ENCODE data around the gene DGLUCY. TPM values are rescaled to one million over a fixed set of nuclear protein-coding genes. Genes with fewer than 3 reads are reported as not detected.
A peak's percentile ranks its signal among the peaks of the same experiment; 100 is the strongest.
"Not testable (repeated sequence)": the region's sequence is repeated elsewhere in the genome, so short reads cannot be mapped to it uniquely, and the experiment has no call there.

DGLUCY gene
- total RNA-seq, 2 donors from 2014 or later: 70.5 to 90.5 TPM

DNA sequence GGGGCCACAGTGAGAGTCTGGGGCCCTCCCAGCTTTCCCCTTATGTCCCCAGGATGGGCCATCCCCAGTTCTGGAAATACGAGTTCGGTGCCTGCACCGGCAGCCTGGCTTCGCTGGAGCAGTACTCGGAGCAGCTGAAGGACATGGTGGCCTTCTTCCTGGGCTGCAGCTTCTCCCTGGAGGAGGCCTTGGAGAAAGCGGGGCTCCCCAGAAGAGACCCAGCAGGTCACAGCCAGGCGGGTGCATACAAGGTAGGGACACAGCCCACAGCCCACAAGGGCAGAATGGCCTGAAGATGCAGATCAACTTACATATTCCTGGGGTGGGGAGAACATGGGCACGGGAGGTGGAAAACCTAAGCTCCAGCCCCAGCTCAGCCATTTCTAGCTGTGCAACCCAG lies 56.1 kb downstream of the DGLUCY start:
- peaks cover 3 to 19% of the 10 kb centered on the region in 2 donors for H3K36me3 Mint-ChIP-seq (ENCODE audit: insufficient read depth in 2 of 2)

DNA sequence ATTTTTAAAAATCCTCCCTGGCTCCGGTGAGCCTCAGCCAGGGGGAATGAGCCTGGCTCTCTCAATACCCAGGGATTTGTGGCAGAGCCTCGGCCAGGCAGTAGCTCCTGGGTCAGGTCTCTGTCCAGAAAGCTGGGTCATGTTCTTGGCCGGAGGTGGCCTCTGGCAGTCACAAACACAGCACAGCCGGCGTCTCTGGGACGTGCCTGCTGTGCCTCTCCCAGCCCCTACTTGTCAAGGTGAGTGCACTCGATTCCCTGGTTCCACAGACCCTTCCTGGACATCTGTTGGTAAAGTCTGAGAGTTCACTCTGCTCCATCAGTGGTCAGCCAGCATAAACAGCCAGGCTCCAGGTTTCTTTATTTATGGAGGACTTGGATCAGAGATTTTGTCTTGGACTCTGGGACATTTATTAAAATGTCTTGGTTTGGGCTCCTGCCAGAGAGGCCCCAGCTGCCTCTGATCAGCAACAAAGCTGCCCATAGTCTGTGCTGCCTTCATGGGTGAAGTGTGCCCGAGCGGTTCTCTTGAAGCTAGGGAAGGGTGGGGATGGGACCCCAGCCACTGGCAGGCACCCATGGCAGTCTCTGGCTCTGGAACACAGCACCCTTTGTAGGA lies 56.7 kb downstream of the DGLUCY start:
- ATAC-seq (replicated peaks in 1 of 2) (no peak), DNase-seq (no peak)
- Mint-ChIP-seq H3K9me3 (no peaks in the 10 kb centered on the region), H3K36me3 (ENCODE audit: insufficient read depth in 2 of 2) (peaks cover 3 to 18% of the 10 kb centered on the region in 2 donors), H3K27me3 (ENCODE audit: low read depth) (no peaks in the 10 kb centered on the region), H3K27ac (no peak overlapping the region), H3K4me1 (ENCODE audit: low read depth) (peaks cover 6% of the 10 kb centered on the region), H3K4me3 (no peak overlapping the region)

More for the DNA sequence above, 56.1 kb downstream of the DGLUCY start:
- H3K4me3 Mint-ChIP-seq: no peak overlapping the region
- no peaks in the 10 kb centered on the region for H3K9me3 Mint-ChIP-seq
- no peaks in the 10 kb centered on the region for H3K27me3 Mint-ChIP-seq (ENCODE audit: low read depth)
- H3K4me1 Mint-ChIP-seq (ENCODE audit: low read depth): peaks cover 6% of the 10 kb centered on the region
- DNase-seq (no peak), ATAC-seq (replicated peaks in 1 of 2) (no peak)
- H3K27ac Mint-ChIP-seq: no peak overlapping the region

DNA sequence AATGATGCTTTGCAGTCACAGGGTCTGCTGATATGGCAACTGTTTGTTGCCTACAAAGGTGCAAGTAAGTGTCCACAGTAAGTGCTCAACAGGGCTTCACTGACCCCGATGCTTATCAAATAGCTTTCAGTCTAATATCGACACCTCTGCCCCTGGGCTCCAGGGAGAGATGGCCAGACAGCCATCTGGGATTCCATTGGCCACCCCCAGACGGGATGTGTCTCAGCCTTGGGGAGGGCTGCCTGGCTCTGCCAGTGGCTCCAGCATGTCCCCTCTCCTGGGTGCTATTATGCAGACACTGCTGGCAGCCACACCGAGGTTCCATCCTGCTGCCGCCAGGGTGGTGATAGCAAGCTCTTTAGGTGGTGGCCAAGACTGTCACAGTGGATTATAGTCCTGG lies 57.4 kb downstream of the DGLUCY start:
- Mint-ChIP-seq H3K27ac (no peak overlapping the region), H3K9me3 (no peaks in the 10 kb centered on the region)
- ATAC-seq (replicated peaks in 1 of 2): no peak

DNA sequence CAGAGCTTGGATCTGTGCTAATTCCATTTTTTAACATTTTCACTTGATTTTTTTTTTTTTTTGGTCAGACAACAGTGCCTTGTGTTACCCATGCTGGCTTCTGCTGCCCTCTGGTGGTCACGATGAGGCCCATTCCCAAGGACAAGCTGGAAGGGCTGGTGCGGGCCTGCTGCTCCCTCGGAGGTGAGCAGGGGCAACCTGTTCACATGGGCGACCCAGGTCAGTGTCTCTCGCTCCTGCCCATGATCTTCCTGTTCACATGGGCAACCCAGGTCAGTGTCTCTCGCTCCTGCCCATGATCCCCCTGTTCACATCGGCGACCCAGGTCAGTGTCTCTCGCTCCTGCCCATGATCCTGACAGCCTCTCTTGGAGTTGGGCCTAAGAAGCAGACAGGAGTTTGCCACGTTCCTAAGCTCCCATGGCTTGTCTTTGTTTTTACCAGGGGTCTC lies 59.4 kb downstream of the DGLUCY start:
- Mint-ChIP-seq H3K27ac (peak overlapping the region; percentile 36), H3K27me3 (ENCODE audit: low read depth) (no peaks in the 10 kb centered on the region), H3K4me1 (ENCODE audit: low read depth) (peaks cover 20% of the 10 kb centered on the region), H3K36me3 (ENCODE audit: insufficient read depth in 2 of 2) (peaks cover 5 to 19% of the 10 kb centered on the region in 2 donors), H3K4me3 (no peak overlapping the region), H3K9me3 (no peaks in the 10 kb centered on the region)
- peak; percentile 63 to 72 for ATAC-seq (replicated peaks in 1 of 2)
- peak; percentile 78 to 81 for DNase-seq

More for the DNA sequence above, 57.4 kb downstream of the DGLUCY start:
- Mint-ChIP-seq H3K36me3 (ENCODE audit: insufficient read depth in 2 of 2) (peaks cover 3 to 16% of the 10 kb centered on the region in 2 donors), H3K27me3 (ENCODE audit: low read depth) (no peaks in the 10 kb centered on the region), H3K4me1 (ENCODE audit: low read depth) (peaks cover 6% of the 10 kb centered on the region), H3K4me3 (no peak overlapping the region)
- no peak for DNase-seq

DNA sequence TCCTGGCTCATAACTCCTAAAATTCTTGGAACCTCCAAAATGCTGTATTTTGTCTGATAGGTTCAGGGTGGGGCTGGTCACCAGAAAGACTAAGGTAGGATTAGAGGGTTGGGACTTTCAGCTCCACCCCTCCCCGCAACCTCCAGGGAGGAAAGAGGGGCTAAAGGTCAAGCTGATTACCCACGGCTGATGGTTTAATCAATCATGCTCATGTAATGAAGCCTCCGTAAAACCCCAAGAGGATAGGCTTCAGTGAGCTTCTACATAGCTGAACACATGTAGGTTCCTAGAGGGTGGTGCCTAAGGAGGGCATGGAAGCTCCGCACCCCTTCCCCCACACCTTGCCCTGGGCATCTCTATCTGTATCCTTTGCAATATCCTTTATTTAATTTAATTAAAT lies 60.0 kb downstream of the DGLUCY start:
- Mint-ChIP-seq H3K9me3 (no peaks in the 10 kb centered on the region), H3K27me3 (ENCODE audit: low read depth) (no peaks in the 10 kb centered on the region), H3K4me1 (ENCODE audit: low read depth) (peaks cover 20% of the 10 kb centered on the region), H3K27ac (no peak overlapping the region), H3K4me3 (no peak overlapping the region), H3K36me3 (ENCODE audit: insufficient read depth in 2 of 2) (peaks cover 3 to 15% of the 10 kb centered on the region in 2 donors)
- ATAC-seq (replicated peaks in 1 of 2) (no peak), DNase-seq (no peak)

DNA sequence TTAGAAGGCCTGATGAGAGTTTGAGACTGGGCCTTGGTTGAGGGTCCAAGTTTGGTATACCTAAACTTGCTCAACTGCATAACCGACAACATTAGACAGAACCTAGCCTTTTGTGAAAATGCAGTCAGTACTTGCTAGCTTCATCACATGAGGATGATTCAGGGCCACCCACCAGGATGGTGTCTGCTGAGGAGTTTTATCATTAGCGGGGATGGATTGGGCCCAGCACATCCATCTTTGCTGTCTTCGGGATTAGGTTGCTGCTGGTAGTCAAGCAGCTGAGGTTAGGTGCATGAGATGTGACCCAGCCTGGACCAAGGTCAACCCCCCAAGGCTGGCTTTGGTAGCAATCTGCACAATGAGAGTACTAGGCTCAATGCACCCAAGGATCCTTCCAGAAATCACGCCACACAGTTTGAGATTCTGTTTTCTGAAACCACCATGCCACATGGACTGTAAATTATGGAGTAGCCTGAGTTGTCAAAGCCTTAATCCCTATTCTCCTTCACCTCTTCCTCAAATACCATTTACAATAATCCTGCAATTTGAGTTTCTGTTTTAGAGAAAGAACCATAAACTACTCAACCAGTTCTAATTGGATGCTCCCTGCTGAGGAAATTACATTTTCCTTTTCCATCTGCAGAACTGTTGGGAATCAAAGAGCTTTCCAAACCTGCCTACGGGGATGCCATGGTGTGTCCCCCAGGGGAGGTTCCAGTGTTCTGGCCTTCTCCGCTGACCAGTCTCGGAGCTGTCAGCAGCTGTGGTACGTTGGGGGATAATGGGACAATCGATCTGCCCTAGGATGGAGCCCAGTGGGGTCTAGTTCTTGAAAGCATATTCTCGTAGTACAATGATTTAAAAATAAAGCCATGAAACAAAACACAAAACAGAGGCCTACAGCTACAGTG lies 61.7 kb downstream of the DGLUCY start:
- H3K27ac Mint-ChIP-seq: peak overlapping the region; percentile 57
- no peak overlapping the region for H3K4me3 Mint-ChIP-seq
- no peaks in the 10 kb centered on the region for H3K9me3 Mint-ChIP-seq
- DNase-seq (no peak), ATAC-seq (replicated peaks in 1 of 2) (no peak)
- peaks cover 20% of the 10 kb centered on the region for H3K4me1 Mint-ChIP-seq (ENCODE audit: low read depth)
- peaks cover 3 to 15% of the 10 kb centered on the region in 2 donors for H3K36me3 Mint-ChIP-seq (ENCODE audit: insufficient read depth in 2 of 2)
- no peaks in the 10 kb centered on the region for H3K27me3 Mint-ChIP-seq (ENCODE audit: low read depth)

DNA sequence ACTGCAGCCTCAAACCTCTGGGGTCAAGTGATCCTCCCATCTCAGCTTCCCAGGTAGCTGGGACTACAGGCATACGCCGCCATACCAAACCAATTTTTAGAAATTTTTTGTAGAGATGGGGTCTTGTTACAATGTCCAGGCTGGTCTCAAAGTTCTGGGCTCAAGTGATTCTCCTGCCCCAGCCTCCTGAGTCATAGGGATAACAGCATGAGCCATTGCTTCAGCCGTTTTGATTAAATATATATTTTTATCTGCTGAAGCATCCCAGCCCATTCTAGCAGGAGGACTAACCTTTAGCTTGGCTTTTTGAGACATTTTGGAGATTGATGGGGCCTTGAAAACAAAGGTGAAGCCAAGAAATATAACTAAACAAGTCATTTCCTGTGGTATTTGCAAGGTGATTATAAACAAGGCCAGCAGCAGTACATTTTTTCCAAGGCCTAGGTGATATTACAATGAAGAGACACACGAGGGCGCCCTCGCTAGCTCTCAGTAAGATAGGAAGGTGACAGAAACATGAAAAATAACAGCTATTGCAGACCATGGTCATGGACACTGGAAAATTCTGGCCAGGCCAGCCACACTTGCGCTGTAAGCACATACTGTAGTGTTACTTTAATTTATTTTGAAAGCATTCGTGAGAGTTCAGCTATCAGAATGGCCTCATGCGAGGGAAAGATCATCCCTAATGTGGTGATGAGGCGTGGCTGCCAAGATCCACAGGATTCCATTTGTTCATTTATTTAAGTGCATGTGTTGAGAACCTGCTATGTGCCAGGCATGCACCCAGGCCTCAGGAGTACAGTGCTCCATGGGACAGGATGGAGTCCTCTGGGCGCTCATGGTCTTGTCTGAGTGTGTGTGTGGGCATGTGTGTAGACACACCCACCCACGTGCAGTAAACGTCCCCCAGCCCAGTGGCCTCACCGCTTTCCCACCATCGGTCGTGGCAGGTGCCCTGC lies 63.5 kb downstream of the DGLUCY start:
- Mint-ChIP-seq H3K27ac (peak overlapping the region; percentile 97), H3K4me1 (ENCODE audit: low read depth) (peaks cover 20% of the 10 kb centered on the region), H3K9me3 (no peaks in the 10 kb centered on the region), H3K27me3 (ENCODE audit: low read depth) (no peaks in the 10 kb centered on the region), H3K36me3 (ENCODE audit: insufficient read depth in 2 of 2) (peaks cover 3 to 25% of the 10 kb centered on the region in 2 donors), H3K4me3 (no peak overlapping the region)
- DNase-seq (peak; percentile 65 to 72), ATAC-seq (replicated peaks in 1 of 2) (peak; percentile 82 to 85)

DNA sequence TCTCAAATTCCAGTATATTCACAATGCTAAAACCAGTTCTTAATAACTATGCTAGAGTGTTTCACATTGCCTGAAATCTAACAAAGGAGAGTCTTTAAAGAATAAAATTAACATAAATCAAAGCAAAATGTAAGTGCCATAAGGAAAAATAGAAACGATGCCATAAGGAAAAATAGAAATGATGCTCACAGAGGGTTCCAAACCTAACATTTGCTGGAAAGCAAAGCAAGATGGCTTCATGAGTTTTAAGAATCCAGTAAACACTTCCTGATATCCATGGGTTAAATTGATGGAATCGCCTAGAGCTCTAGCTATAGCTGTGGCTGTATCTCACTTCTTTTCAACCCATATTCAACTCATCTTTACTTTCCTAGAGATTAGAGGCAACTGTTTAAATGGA lies 66.7 kb downstream of the DGLUCY start:
- Mint-ChIP-seq H3K4me3 (no peak overlapping the region), H3K36me3 (ENCODE audit: insufficient read depth in 2 of 2) (peaks cover 3 to 21% of the 10 kb centered on the region in 2 donors), H3K27me3 (ENCODE audit: low read depth) (no peaks in the 10 kb centered on the region), H3K27ac (peak overlapping the region; percentile 20), H3K4me1 (ENCODE audit: low read depth) (peaks cover 14% of the 10 kb centered on the region), H3K9me3 (no peaks in the 10 kb centered on the region)
- no peak for ATAC-seq (replicated peaks in 1 of 2)
- DNase-seq: no peak

DNA sequence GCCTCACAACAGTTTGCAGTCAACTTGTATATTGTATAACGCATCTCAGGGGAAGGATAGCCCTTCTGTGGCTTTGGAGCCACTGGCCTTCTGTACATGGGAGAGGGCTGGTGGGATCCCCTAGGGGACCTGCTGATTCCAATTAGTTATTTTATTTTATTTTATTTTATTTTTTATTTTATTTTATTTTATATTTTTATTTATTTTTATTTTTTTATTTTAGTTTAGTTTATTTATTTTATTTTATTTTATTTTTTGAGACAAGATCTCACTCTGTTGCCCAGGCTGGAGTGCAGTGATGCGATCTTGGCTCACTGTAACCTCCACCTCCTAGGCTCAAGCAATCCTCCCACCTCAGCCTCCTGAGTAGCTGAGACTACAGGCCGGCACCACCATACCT lies 68.9 kb downstream of the DGLUCY start:
- H3K4me1 Mint-ChIP-seq (ENCODE audit: low read depth); H3K27ac Mint-ChIP-seq; H3K4me3 Mint-ChIP-seq; H3K9me3 Mint-ChIP-seq; H3K27me3 Mint-ChIP-seq (ENCODE audit: low read depth); ATAC-seq (replicated peaks in 1 of 2); DNase-seq: not testable (repeated sequence)
- peaks cover 0 to 18% of the 10 kb centered on the region in 2 donors for H3K36me3 Mint-ChIP-seq (ENCODE audit: insufficient read depth in 2 of 2)

DNA sequence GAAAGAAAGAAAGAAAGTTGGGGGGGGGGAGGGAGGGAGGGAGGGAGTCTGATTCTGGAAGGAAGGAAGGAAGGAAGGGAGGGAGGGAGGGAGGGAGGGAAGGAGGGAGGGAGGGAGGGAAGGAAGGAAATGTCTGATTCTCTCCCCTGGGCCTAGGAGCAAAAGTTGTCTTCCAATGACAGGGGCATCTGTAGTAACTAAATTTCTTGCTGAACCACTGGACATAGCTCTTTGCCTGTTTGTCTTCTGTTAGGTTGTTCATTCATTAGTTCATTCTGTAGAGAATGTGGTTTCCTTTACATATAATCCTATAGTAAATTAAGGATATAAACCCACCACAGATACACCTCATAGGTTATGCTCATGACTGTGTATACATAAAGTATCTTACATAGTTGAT lies 70.7 kb downstream of the DGLUCY start:
- no peak overlapping the region for H3K4me3 Mint-ChIP-seq
- ATAC-seq (replicated peaks in 1 of 2) (no peak), DNase-seq (no peak)
- no peaks in the 10 kb centered on the region for H3K4me1 Mint-ChIP-seq (ENCODE audit: low read depth)
- no peaks in the 10 kb centered on the region for H3K27me3 Mint-ChIP-seq (ENCODE audit: low read depth)
- no peak overlapping the region for H3K27ac Mint-ChIP-seq
- no peaks in the 10 kb centered on the region for H3K9me3 Mint-ChIP-seq
- H3K36me3 Mint-ChIP-seq (ENCODE audit: insufficient read depth in 2 of 2): peaks cover 2 to 24% of the 10 kb centered on the region in 2 donors

DNA sequence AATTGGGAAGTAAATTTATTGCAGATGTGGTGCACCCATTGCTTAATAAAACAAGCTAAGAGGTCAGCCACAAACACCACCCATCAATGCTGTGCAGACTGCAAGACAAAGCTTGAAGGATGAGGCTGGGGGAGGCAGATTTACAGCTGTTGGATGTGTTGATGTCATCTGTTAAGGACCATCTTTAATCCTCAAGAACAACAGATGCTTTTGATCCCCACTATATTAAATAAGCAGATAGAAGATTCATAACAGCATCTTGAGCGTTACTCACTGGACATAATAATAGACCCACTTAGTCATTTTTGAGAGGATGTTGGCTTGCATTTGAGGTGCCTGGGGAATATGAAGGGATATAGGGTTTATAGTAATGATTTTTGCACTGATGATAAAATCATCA lies 71.8 kb downstream of the DGLUCY start:
- no peak overlapping the region for H3K4me3 Mint-ChIP-seq
- no peak for ATAC-seq (replicated peaks in 1 of 2)
- peaks cover 2 to 27% of the 10 kb centered on the region in 2 donors for H3K36me3 Mint-ChIP-seq (ENCODE audit: insufficient read depth in 2 of 2)
- H3K27ac Mint-ChIP-seq: no peak overlapping the region
- no peaks in the 10 kb centered on the region for H3K4me1 Mint-ChIP-seq (ENCODE audit: low read depth)
- H3K27me3 Mint-ChIP-seq (ENCODE audit: low read depth): no peaks in the 10 kb centered on the region
- DNase-seq: no peak
- H3K9me3 Mint-ChIP-seq: no peaks in the 10 kb centered on the region

DNA sequence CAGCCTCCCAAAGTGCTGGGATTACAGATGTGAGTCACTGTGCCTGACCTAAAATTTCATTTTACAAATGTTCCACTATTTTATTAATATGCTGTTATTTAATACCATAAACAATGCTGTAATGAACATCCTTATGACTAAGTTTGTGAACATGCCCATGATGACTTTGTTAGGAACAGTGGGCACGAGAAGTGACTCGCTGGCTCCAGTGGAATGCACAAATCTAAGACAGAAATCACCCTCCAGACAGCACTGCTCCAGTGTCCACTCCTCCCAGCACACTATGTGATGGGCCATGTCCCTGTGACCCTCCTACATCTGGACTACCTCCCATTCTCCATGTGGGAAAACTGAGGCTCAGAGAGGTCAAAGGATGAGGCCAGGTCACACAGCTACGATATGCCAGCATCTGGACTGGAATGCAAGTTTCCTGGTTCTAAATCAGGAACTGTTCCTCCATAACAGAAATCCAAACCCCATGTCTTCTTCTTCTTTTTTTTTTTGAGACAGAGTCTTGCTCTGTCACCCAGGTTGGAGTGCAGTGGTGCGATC lies 72.7 kb downstream of the DGLUCY start:
- ATAC-seq (replicated peaks in 1 of 2): no peak
- H3K4me3 Mint-ChIP-seq: no peak overlapping the region
- no peaks in the 10 kb centered on the region for H3K9me3 Mint-ChIP-seq
- no peaks in the 10 kb centered on the region for H3K4me1 Mint-ChIP-seq (ENCODE audit: low read depth)
- no peak overlapping the region for H3K27ac Mint-ChIP-seq
- H3K36me3 Mint-ChIP-seq (ENCODE audit: insufficient read depth in 2 of 2): peaks cover 3 to 26% of the 10 kb centered on the region in 2 donors
- DNase-seq: no peak
- no peaks in the 10 kb centered on the region for H3K27me3 Mint-ChIP-seq (ENCODE audit: low read depth)
